Activated CD4-positive, CD25-positive, alpha-beta regulatory T cell treated with anti-CD3 and anti-CD28 coated beads, Interleukin-2, amount 50 U/mL, for 72 hours (primary cell): ENCODE results near the gene CAPN14.

Experiments used
- DNase-seq: peaks from one replicate; pipeline ENCODE4 v3.0.0; 2021

The CAPN14 gene

GRCh38 chr2:31240381-31241365, 23.4 kb upstream of the CAPN14 start:
- DNase-seq, result no peak

DNA sequence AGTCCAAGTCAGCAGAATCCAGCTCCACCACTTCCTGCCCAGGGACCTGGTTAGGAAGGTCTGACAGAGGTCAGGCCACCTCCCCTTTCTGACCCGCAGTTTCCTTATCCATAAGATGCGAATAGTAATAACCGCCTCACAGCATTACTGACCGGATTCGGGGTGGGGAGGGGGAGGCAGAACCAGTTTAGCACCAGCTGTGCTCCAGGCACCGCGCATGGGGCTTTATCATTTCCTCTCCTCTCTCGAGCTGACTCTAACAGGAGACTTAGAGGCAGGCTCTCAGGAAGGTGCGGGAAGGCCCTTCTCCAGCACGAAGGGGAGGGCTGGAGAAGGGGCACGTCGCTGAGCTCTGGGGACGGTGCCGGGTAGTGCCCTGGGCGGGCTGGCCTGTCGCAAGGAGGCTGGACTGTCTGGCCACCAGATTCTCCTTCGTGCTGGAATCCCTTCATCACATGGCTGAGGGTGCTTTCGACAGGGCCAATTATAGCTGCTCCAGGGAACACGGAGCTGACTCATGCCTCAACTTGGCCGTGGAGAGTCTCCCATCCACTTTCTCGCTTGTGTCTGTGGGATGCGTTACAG, 22.4 kb upstream of the CAPN14 start:
- DNase-seq, result no peak

- DNase-seq, result no peak
Observed at GRCh38 chr2:31238906-31239592, 21.7 kb upstream of the CAPN14 start.

GRCh38 chr2:31238126-31238905, 21.0 kb upstream of the CAPN14 start:
- DNase-seq, result no peak

DNA sequence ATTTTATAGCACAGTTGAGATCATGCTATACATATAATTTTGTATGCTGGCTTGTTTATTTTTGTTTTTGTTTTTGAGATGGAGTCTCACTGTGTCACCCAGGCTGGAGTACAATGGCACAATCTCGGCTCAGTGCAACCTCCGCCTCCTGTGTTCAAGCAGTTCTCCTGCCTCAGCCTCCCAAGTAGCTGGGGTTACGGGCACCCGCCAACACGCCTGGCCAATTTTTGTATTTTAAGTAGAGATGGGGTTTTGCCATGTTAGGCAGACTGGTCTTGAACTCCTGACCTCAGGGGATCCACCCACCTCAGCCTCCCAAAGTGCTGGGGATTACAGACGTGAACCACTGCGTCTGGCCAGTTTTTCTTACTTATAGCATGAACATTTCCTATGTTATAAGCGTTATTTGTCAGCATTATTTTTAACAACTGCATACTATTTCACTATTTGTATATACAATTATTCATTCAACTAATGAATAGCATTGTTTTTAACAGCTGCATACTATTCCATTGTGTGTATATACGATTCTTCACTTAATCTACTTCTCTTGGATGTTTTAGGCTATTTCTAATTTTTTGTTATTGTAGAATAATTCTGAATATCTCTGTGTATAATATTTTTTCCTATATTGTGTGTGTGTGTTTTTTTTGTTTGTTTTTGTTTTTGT, 20.2 kb upstream of the CAPN14 start:
- DNase-seq, result no peak

- no peak for DNase-seq
Observed at GRCh38 chr2:31236433-31237205, 19.3 kb upstream of the CAPN14 start.

DNA sequence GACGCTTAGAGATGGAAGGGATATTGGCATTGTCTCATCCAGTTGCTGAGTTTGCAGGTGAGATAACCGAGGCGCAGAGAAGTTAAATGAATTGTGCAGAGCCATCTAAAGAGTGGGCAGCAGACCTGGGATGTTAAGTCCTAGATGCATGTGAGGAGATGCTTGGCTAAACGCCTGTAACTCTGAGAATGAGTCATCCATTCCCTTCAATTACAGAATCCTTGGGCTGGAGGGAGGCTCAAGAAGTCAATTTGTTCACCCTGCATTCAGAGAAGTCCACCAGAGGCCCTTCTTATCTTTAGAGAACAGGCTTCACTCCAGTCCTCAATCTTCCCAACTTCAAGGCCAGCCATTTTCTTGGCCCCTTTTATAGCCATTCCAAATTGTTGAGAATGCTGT, 18.2 kb upstream of the CAPN14 start:
- no peak for DNase-seq

DNA sequence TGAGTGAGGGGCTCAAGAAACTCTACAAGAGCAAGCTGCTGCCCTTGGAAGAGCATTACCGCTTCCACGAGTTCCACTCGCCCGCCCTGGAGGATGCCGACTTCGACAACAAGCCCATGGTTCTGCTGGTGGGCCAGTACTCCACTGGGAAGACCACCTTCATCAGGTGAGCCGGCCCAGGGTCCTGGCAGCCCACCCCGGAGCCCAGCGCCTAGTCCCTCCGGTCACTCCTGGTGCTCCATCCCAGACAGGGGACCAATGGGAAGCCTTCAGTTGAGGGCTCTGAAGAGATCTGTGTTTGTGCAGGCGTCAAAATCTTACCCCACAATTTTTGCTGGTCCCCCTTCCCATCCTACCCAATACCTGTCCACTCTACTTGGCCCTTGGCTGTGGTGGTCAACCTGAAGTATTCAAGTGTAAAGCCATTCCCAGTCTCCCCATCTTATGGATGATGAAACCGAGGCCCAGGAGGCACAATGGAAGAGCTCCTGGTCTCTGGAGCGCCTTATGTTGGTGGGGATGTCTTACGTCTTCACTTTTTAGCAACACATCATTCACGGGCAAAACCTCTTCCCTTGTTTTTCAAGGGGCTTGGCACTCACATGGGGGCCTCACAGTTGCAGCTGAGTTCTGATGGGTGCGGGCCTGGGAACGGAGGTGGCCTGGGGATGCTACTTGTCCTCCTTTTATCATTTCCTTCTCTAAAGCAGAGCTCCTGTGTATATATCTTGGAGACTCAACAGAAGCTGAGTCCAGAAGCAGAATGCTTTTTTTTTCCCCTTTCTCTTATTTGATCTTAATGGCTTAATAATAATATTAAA, 17.6 kb upstream of the CAPN14 start:
- no peak for DNase-seq

- peak; percentile 81 for DNase-seq
Observed at GRCh38 chr2:31233741-31234682, 16.7 kb upstream of the CAPN14 start, which contains the start of gene EHD3. TSS of gene EHD3 (plus strand) at chr2:31234152. CDS start at chr2:31234622, 470 bp downstream.

- DNase-seq, result no peak
Observed at GRCh38 chr2:31233231-31233630, 15.9 kb upstream of the CAPN14 start.

- DNase-seq, result no peak
Observed at GRCh38 chr2:31232586-31232985, 15.3 kb upstream of the CAPN14 start.

DNA sequence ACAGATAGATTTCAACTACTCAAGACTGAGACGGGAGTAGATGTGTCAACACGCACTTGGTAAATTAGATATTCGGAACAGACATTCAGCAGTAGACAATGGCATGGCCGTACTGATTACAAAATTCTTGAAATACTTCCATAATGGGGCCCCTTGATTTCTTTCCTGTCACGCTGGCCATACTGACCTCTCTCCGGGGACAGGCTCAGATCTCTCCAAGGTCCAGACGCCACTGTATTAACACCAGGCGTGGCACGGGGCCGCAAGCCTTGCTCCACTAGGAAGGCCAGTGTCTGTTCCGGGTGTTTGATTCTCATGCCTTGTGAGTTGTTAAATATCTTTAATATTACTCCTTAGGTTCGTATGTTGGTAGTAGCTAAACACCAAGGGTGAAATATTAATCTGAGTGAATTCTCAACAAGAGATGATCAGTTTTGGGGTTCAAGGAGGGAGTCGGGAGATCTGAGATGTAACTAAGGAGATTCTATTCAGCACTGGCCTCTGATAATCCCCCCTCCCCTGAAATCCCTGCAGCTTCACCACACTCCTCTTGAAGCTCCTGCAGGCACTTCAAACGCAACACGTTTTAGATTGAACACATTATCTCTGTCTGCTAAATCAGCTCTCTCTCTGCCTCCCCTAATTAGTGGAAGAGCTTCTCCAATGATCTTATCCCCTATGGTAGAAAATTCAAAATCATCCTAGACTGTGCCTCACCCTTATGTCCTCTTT, 14.4 kb upstream of the CAPN14 start:
- no peak for DNase-seq

DNA sequence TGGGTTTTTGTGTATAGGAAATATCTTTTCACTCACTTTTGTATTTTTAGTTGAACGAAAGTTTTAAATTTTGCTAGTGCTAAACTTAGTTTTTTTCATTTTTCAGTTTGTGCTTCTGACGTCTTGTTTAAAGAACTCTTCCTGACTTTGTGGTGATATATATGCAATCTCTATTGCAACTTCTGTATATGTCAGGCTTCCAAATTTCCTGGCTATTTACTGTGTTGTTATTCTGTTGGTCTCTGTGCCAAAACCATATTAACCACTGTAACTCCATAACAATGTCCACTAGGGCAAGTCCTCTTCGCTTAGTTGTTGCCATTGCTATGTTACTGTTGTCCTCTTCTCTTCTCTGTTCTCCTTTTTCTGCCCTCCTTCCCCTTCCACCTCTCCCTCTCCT, 13.4 kb upstream of the CAPN14 start:
- DNase-seq, result no peak

DNA sequence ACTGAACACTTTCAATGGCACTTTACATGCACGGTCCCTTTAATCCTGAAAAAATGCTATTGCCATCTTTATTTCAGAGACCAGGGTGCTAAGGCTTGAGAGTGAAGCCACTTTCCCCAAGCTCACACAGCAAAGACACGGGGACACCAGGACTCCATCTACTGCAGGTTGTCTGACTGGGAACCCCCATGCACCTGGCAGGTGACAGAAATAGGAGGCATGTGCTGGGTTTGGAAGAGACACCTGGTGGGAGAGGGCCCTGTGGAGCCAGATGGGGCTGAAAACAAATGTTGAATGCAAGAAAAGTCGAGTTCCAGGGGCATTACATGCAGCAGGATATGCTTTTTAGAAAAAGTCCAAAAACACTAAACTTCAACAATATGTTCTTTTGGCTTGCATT, 11.4 kb upstream of the CAPN14 start:
- DNase-seq, result no peak

- no peak for DNase-seq
Observed at GRCh38 chr2:31227711-31228125, 10.4 kb upstream of the CAPN14 start.

DNA sequence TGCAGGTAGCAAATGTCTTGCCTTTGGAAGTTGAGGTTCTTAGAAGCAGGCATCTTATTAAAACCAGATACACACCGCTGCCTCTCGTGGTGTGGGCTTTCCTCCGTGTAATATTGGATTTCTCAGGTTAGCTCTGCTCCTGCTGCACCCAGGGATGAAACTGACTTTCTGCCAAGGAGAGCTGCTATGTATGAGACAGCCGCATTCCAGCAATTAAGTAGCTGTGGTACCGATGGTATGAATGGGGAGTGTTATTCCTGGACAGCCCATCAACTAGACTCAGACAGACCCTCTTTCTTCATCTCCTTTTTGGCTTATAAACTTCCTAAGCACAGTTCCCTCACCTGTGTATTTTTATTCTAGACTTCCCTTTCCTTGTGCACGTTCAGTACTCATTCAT, 9.8 kb upstream of the CAPN14 start:
- no peak for DNase-seq

- no peak for DNase-seq
Observed at GRCh38 chr2:31226266-31226665, 9.0 kb upstream of the CAPN14 start.

- no peak for DNase-seq
Observed at GRCh38 chr2:31223749-31224148, 6.4 kb upstream of the CAPN14 start.

DNA sequence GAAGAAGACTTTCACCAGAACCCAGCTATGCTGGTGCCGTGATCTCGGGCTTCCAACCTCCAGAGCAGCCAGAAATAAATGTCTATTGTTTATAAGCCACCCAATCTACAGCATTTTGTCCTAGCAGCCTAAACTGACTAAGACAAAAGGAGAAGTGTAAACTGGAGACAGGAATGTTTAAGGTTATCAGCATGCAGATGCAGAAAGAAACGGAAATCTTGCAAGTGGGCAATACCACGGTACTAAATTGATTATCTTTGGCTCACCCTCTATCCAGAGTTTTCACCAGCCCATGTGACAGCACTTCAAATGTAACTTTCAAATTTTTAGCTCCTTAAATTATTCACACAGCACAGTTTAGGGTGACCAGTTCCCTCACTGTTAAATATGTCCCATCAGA, 5.7 kb upstream of the CAPN14 start:
- no peak for DNase-seq
